ENCODE measurements around the gene MTG2.

DNA sequence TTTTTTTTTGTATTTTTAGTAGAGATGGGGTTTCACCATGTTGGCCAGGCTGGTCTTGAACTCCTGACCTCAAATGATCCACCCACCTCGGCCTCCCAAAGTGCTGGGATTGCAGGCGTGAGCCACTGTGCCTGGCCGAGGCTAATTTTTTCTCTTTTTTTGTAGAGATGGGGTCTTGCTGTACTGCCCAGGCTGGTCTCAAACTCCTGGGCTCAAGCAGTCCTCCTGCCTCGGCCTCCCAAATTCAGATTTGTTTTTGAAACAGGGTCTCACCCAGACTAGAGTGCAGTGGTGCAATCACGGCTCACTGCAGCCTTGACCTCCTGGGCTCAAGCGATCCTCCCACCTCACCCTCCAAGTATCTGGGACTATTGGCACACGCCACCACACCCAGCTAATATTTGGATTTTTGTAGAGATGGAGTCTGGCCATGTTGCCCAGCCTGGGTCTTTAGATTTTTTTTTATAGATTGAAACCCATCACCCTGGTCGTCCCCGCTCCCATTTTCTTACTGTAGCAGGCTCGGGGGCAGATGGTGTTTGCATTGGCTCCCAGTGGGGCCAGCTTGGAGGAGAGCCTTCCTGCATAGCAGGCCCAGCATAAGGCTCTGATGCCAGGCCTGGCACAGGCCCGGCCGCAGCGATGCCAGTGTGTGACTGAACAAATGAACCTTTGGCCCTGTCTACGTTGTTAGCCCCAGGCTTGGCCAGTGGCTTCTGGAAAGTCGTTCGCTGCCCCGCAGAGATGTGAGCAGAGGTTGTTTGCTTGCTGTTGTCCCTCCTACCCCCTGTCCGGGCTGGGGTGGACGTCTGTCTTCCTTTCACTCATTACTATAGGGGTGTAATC lies 4.3 kb upstream of the MTG2 start:
- TF ChIP-seq, protein P1, sequence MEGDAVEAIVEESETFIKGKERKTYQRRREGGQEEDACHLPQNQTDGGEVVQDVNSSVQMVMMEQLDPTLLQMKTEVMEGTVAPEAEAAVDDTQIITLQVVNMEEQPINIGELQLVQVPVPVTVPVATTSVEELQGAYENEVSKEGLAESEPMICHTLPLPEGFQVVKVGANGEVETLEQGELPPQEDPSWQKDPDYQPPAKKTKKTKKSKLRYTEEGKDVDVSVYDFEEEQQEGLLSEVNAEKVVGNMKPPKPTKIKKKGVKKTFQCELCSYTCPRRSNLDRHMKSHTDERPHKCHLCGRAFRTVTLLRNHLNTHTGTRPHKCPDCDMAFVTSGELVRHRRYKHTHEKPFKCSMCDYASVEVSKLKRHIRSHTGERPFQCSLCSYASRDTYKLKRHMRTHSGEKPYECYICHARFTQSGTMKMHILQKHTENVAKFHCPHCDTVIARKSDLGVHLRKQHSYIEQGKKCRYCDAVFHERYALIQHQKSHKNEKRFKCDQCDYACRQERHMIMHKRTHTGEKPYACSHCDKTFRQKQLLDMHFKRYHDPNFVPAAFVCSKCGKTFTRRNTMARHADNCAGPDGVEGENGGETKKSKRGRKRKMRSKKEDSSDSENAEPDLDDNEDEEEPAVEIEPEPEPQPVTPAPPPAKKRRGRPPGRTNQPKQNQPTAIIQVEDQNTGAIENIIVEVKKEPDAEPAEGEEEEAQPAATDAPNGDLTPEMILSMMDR (IDR thresholded peaks at IDR 0.05), result no peak
- TF ChIP-seq GABPB1 (CRISPR knock-in tag; IDR thresholded peaks at IDR 0.05) (no peak), FOXJ3 (CRISPR knock-in tag; IDR thresholded peaks at IDR 0.05; ENCODE audit: borderline replicate concordance) (no peak), NR2C2 (CRISPR knock-in tag; IDR thresholded peaks at IDR 0.05) (no peak), ZNF219 (CRISPR knock-in tag; IDR thresholded peaks at IDR 0.05; ENCODE audit: borderline replicate concordance) (no peak), ESRRA (CRISPR knock-in tag; IDR thresholded peaks at IDR 0.05; ENCODE audit: borderline replicate concordance) (no peak), TCF7 (CRISPR knock-in tag; IDR thresholded peaks at IDR 0.05; ENCODE audit: low read depth) (no peak)
- TF ChIP-seq, protein P2, sequence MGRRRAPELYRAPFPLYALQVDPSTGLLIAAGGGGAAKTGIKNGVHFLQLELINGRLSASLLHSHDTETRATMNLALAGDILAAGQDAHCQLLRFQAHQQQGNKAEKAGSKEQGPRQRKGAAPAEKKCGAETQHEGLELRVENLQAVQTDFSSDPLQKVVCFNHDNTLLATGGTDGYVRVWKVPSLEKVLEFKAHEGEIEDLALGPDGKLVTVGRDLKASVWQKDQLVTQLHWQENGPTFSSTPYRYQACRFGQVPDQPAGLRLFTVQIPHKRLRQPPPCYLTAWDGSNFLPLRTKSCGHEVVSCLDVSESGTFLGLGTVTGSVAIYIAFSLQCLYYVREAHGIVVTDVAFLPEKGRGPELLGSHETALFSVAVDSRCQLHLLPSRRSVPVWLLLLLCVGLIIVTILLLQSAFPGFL (CRISPR knock-in tag; IDR thresholded peaks at IDR 0.05; ENCODE audit: borderline replicate concordance), result no peak
- TF ChIP-seq, protein P3, sequence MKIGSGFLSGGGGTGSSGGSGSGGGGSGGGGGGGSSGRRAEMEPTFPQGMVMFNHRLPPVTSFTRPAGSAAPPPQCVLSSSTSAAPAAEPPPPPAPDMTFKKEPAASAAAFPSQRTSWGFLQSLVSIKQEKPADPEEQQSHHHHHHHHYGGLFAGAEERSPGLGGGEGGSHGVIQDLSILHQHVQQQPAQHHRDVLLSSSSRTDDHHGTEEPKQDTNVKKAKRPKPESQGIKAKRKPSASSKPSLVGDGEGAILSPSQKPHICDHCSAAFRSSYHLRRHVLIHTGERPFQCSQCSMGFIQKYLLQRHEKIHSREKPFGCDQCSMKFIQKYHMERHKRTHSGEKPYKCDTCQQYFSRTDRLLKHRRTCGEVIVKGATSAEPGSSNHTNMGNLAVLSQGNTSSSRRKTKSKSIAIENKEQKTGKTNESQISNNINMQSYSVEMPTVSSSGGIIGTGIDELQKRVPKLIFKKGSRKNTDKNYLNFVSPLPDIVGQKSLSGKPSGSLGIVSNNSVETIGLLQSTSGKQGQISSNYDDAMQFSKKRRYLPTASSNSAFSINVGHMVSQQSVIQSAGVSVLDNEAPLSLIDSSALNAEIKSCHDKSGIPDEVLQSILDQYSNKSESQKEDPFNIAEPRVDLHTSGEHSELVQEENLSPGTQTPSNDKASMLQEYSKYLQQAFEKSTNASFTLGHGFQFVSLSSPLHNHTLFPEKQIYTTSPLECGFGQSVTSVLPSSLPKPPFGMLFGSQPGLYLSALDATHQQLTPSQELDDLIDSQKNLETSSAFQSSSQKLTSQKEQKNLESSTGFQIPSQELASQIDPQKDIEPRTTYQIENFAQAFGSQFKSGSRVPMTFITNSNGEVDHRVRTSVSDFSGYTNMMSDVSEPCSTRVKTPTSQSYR (CRISPR knock-in tag; IDR thresholded peaks at IDR 0.05), result no peak

Measured in WTC11 (cell line).